ENCODE measurements around the gene DENR.

DNA sequence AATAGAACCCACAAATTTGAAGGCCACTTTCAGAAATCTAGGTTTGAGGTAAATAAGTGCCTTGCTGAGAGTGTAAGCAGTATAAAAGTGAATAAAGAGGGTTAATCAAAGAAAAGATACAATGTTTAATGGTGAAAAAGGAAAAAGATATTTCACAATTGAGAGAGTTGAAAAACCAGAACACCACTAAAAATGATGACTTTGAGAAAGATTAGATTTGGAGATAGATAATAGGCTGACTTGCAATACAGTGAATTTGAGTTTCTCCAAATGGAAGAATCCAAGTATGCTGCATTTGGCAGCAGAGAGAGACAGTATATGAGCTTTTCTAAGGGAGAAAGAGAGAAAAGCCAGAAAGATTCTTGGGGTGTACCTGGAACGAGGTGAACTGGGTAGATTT lies 2.2 kb downstream of the DENR start:
- TF ChIP-seq, protein P1, sequence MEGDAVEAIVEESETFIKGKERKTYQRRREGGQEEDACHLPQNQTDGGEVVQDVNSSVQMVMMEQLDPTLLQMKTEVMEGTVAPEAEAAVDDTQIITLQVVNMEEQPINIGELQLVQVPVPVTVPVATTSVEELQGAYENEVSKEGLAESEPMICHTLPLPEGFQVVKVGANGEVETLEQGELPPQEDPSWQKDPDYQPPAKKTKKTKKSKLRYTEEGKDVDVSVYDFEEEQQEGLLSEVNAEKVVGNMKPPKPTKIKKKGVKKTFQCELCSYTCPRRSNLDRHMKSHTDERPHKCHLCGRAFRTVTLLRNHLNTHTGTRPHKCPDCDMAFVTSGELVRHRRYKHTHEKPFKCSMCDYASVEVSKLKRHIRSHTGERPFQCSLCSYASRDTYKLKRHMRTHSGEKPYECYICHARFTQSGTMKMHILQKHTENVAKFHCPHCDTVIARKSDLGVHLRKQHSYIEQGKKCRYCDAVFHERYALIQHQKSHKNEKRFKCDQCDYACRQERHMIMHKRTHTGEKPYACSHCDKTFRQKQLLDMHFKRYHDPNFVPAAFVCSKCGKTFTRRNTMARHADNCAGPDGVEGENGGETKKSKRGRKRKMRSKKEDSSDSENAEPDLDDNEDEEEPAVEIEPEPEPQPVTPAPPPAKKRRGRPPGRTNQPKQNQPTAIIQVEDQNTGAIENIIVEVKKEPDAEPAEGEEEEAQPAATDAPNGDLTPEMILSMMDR (IDR thresholded peaks at IDR 0.05) = no peak
- TF ChIP-seq EP300 (IDR thresholded peaks at IDR 0.05) (no peak), POLR2AphosphoS5 (IDR thresholded peaks at IDR 0.05) (no peak), POLR2A (IDR thresholded peaks at IDR 0.05) (no peak)

Measured in sigmoid colon (tissue), 4 donors.